Mesodermal cell (in vitro differentiated cells): ENCODE data around the gene ABCC1.
"Not testable (repeated sequence)": the region's sequence is repeated elsewhere in the genome, so short reads cannot be mapped to it uniquely, and the experiment has no call there.

Experiments used
- H3K27ac ChIP-seq: 2 replicates; pipeline ENCODE4 v1.7.0; 2013; ENCODE audit warnings: mild to moderate bottlenecking, low read depth, low read length, moderate library complexity; ENCODE audit not compliant: severe bottlenecking
- H3K36me3 ChIP-seq: 2 replicates; pipeline ENCODE4 v1.7.1; 2013; ENCODE audit warnings: mild to moderate bottlenecking, low read length, moderate library complexity; ENCODE audit not compliant: control insufficient read depth, insufficient read depth
- H3K4me1 ChIP-seq: one replicate; pipeline ENCODE4 v1.7.1; 2013; ENCODE audit warnings: mild to moderate bottlenecking, low read length; ENCODE audit not compliant: insufficient read depth, control insufficient read depth, poor library complexity, severe bottlenecking
- H3K4me3 ChIP-seq: 2 replicates; pipeline ENCODE4 v1.7.0; 2013; ENCODE audit warnings: low read length, control low read depth, mild to moderate bottlenecking; ENCODE audit not compliant: insufficient read depth, poor library complexity, severe bottlenecking; ENCODE audit errors: extremely low read depth
- H3K9me3 ChIP-seq: 2 replicates; pipeline ENCODE4 v1.7.1; 2013; ENCODE audit warnings: mild to moderate bottlenecking, low read length, moderate library complexity; ENCODE audit not compliant: control insufficient read depth
- WGBS, 2 experiments: methylation state at CpG; one replicate each; pipeline ENCODE4 v1.1.5; 2013; ENCODE audit warnings: missing lambda C conversion rate in 2 of 2; ENCODE audit not compliant: insufficient coverage in 2 of 2; 5-methylcytosine and 5-hydroxymethylcytosine counted together

The ABCC1 gene

DNA sequence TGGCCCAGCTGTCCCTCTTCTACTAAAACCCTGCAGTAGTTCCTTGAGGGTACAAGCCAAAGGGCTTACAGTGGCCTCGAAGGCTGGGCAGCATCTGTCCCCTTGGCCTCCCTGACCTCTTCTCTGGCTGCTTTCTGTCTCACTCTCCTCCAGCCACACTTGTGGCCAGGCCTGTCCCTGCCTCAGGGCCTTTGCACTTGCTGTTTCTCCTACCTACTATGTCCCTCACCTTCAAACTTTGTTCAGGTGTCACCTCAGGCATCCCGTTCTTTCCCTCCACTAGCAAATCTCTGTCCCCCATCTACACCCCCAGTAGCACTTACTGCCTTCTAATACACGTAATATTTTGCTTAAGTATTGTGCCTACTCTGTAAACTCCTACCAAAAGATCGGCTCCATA is 6.0 kb downstream of the ABCC1 start:
- Histone ChIP-seq H3K4me1 (peaks cover 4% of the 10 kb centered on the region), H3K4me3 (no peak overlapping the region), H3K9me3 (no peaks in the 10 kb centered on the region), H3K27ac (no peak overlapping the region), H3K36me3 (peaks cover 2% of the 10 kb centered on the region)
- WGBS, 2 experiments = 83 to 94% methylated on average over 2 to 3 of the region's 4 CpGs

DNA sequence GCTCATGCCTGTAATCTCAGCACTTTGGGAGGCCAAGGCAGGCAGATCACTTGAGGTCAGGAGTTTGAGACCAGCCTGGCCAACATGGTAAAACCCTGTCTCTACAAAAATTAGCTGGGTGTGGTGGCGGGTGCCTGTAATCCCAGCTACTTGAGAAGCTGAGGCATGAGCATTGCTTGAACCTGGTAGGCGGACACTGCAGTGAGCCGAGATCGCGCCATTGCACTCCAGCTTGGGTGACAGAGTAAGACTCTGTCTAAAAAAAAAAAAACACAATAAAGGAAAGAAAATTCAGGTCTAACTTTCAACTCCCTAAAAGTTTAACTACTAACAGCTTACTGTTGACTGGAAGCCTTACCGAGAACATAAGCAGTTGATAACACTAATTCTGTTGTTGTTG is 6.7 kb downstream of the ABCC1 start:
- H3K36me3 ChIP-seq, H3K9me3 ChIP-seq, H3K4me3 ChIP-seq, H3K4me1 ChIP-seq, H3K27ac ChIP-seq: not testable (repeated sequence)
- WGBS, 2 experiments = 92 to 100% methylated on average over 5 of the region's 6 CpGs

GRCh38 chr16:15958703-15959348 is 9.4 kb downstream of the ABCC1 start:
- Histone ChIP-seq H3K9me3 (peaks cover 16% of the 10 kb centered on the region), H3K4me3 (no peak overlapping the region), H3K27ac (no peak overlapping the region), H3K36me3 (peaks cover 10% of the 10 kb centered on the region), H3K4me1 (no peaks in the 10 kb centered on the region)
- 88 to 91% methylated on average over 6 of the region's 9 CpGs for WGBS, 2 experiments

- H3K27ac ChIP-seq = no peak overlapping the region
- no peak overlapping the region for H3K4me3 ChIP-seq
- H3K36me3 ChIP-seq = peaks cover 8% of the 10 kb centered on the region
- H3K9me3 ChIP-seq = peaks cover 16% of the 10 kb centered on the region
- no peaks in the 10 kb centered on the region for H3K4me1 ChIP-seq
- WGBS, 2 experiments = 94 to 96% methylated on average over 8 to 9 of the region's 12 CpGs
Observed at GRCh38 chr16:15960124-15960971, 10.9 kb downstream of the ABCC1 start.

DNA sequence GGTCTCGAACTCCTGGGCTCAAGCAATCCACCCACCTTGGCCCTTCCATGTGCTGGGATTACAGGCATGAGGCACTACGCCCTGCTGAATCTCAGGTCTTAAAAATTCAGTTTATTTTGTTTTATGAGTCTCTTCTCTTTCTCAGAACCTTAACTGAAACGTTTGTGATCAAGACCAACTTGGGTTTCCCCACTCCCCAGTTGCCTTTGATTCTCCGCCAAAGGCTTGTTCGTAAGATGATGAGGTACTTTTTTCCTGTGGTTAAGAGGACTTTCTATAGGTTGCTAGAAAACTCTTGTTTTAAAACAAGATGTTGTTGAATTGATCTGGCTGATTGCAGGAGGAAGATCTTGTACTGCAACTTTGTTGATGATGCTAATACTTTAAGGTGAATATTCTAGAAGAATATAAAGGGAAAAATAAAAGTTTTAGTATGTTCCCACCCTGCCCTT is 11.7 kb downstream of the ABCC1 start:
- WGBS, 2 experiments = 67% methylated on average over 2 of the region's 5 CpGs; no CpG with 5 or more reads in 1 of the 2 experiments

GRCh38 chr16:15961571-15962090 is 12.2 kb downstream of the ABCC1 start:
- WGBS, 2 experiments = 100% methylated on average over 1 of the region's 4 CpGs; no CpG with 5 or more reads in 1 of the 2 experiments
- H3K4me3 ChIP-seq = no peak overlapping the region
- H3K9me3 ChIP-seq = peaks cover 16% of the 10 kb centered on the region
- H3K4me1 ChIP-seq = no peaks in the 10 kb centered on the region
- H3K27ac ChIP-seq = no peak overlapping the region
- H3K36me3 ChIP-seq = peaks cover 8% of the 10 kb centered on the region

More for the DNA sequence above, 11.7 kb downstream of the ABCC1 start:
- Histone ChIP-seq H3K4me1 (no peaks in the 10 kb centered on the region), H3K9me3 (peaks cover 16% of the 10 kb centered on the region), H3K4me3 (no peak overlapping the region), H3K27ac (no peak overlapping the region), H3K36me3 (peaks cover 8% of the 10 kb centered on the region)

GRCh38 chr16:15963307-15963910 is 14.0 kb downstream of the ABCC1 start:
- 97 to 100% methylated on average over 3 to 4 of the region's 5 CpGs for WGBS, 2 experiments
- Histone ChIP-seq H3K4me1 (no peaks in the 10 kb centered on the region), H3K4me3 (no peak overlapping the region), H3K27ac (no peak overlapping the region), H3K36me3 (peaks cover 8% of the 10 kb centered on the region), H3K9me3 (peaks cover 16% of the 10 kb centered on the region)

DNA sequence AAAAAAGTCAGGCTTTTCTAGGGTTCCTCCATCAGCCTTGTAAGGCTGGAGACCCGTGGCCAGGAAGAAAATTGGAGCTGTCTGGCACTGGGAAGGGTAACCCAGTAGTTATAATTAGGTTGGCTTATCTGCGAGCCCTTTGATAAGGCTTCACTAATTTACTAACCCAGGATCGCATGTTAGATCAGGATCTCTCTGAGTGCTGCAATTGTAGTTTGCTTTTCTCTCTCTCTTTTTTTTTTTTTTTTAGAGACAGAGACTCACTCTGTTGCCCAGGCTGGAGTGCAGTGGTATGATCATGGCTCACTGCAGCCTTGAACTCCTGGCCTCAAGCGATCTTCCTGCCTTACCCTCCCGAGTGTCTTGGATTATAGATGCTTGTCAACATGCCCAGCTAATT is 17.0 kb downstream of the ABCC1 start:
- H3K4me3 ChIP-seq = no peak overlapping the region
- 100% methylated on average over 1 of the region's 5 CpGs; no CpG with 5 or more reads in 1 of the 2 experiments for WGBS, 2 experiments
- peaks cover 5% of the 10 kb centered on the region for H3K4me1 ChIP-seq
- H3K36me3 ChIP-seq = peaks cover 16% of the 10 kb centered on the region
- no peak overlapping the region for H3K27ac ChIP-seq
- peaks cover 24% of the 10 kb centered on the region for H3K9me3 ChIP-seq

GRCh38 chr16:15966836-15967546 is 17.6 kb downstream of the ABCC1 start:
- peaks cover 22% of the 10 kb centered on the region for H3K9me3 ChIP-seq
- peaks cover 16% of the 10 kb centered on the region for H3K36me3 ChIP-seq
- WGBS, 2 experiments = 78 to 83% methylated on average over 2 to 4 of the region's 5 CpGs
- no peak overlapping the region for H3K27ac ChIP-seq
- peaks cover 6% of the 10 kb centered on the region for H3K4me1 ChIP-seq
- no peak overlapping the region for H3K4me3 ChIP-seq

DNA sequence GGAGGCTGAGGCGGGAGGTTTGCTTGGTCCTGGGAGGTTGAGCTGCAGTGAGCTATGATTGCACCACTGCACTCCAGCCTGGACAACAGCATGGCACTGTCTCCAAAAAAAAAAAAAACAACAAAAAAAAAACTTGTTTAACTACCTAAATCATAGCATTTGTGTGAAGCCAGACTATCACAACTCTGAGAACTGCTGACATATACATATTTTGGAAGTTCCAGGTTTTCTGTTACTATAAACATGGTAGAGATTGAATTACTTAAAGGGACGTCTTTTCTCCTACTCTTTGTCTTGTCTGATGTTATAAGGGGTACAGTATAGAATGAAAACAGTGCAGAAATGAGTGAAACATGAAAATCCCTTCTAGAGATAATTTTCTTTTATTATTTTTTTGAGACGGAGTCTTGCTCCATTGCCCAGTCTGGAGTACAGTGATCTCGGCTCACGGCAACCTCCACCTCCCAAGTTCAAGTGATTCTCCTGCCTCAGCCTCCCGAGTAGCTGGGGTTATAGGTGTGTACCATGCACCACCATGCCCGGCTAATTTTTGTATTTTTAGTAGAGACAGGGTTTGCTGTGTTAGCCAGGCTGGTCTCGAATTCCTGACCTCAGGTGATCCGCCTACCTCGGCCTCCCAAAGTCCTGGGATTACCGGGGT is 18.4 kb downstream of the ABCC1 start:
- Histone ChIP-seq H3K4me1 (peaks cover 6% of the 10 kb centered on the region), H3K36me3 (peaks cover 16% of the 10 kb centered on the region), H3K9me3 (peaks cover 20% of the 10 kb centered on the region), H3K27ac (no peak overlapping the region), H3K4me3 (no peak overlapping the region)
- WGBS, 2 experiments = 96 to 97% methylated on average over 5 to 6 of the region's 11 CpGs
